KOPT-K1 (cell line): ENCODE data around the gene MRI1.

ENCODE experiments used
- H3K27ac ChIP-seq: fragments of 200-600 bp; sonication (generic); 2 replicates; pipeline ENCODE4 v1.5.1; 2016; ENCODE audit warnings: antibody characterized with exemption, mild to moderate bottlenecking, low read depth, low read length; ENCODE audit not compliant: poor library complexity, severe bottlenecking
- H3K36me3 ChIP-seq: fragments of 200-600 bp; sonication (generic); 2 replicates; pipeline ENCODE4 v1.5.1; 2017; ENCODE audit warnings: antibody characterized with exemption, mild to moderate bottlenecking, low read length, moderate library complexity; ENCODE audit not compliant: insufficient read depth
- H3K9me3 ChIP-seq: fragments of 200-600 bp; sonication (generic); 2 replicates; pipeline ENCODE4 v1.5.1; 2017; ENCODE audit warnings: antibody characterized with exemption, low read length, mild to moderate bottlenecking; ENCODE audit not compliant: insufficient read depth, poor library complexity, severe bottlenecking

MRI1 gene

GRCh38 chr19:13817018-13817614 lies 52.8 kb downstream of the MRI1 start:
- no peak overlapping the region for H3K27ac ChIP-seq
- no peaks in the 10 kb centered on the region for H3K9me3 ChIP-seq
- no peaks in the 10 kb centered on the region for H3K36me3 ChIP-seq

GRCh38 chr19:13817615-13818371 lies 53.5 kb downstream of the MRI1 start:
- H3K27ac ChIP-seq, result no peak overlapping the region
- H3K36me3 ChIP-seq, result no peaks in the 10 kb centered on the region
- no peaks in the 10 kb centered on the region for H3K9me3 ChIP-seq

- no peaks in the 10 kb centered on the region for H3K36me3 ChIP-seq
- no peaks in the 10 kb centered on the region for H3K9me3 ChIP-seq
- H3K27ac ChIP-seq, result no peak overlapping the region
These were observed 54.9 kb downstream of the MRI1 start for GRCh38 chr19:13819238-13819637.

- Histone ChIP-seq H3K36me3 (no peaks in the 10 kb centered on the region), H3K27ac (no peak overlapping the region), H3K9me3 (no peaks in the 10 kb centered on the region)
These were observed 57.0 kb downstream of the MRI1 start for GRCh38 chr19:13821292-13821691.

- Histone ChIP-seq H3K27ac (no peak overlapping the region), H3K36me3 (no peaks in the 10 kb centered on the region), H3K9me3 (no peaks in the 10 kb centered on the region)
These were observed 58.9 kb downstream of the MRI1 start for GRCh38 chr19:13823256-13823655.
